ENCODE results near the gene HSPB1. TPM values are rescaled to one million over a fixed set of nuclear protein-coding genes. Genes with fewer than 3 reads are reported as not detected.

HSPB1 gene
- total and polyA plus RNA-seq, 2 experiments from 2014 or later = 48.1 to 437 TPM

DNA sequence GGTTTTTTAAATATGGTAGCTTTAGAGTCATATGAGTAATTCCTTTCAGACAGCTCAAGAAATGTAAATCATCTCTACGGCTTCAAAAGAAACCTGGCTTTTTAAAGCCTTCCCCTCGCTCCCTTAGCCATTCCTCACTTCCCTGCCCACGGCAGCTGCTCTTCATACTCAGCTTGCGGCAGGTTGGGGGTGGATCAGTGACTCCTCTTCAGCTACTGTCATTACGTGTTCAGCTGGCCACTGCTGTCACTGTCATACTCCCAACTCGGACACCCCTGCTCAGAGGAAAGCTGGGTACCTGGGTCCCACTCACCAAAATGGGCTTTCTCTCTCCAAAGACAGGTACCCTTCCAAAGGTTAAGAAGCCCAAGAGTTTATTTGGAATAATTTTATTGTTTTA, 49.7 kb downstream of the HSPB1 start:
- no peak overlapping the region for H2AFZ ChIP-seq
- Mint-ChIP-seq H3K27ac (no peak overlapping the region), H3K9me3 (peaks cover 6% of the 10 kb centered on the region; the same call in 1 of the 3 replicates), H3K4me3 (0 out of 3 replicates have a peak overlapping the region, but pooled peaks have one; percentile 34), H3K27me3 (ENCODE audit: insufficient read depth, low read depth, poor library complexity) (peaks cover 10% of the 10 kb centered on the region), H3K4me1 (peaks cover 46% of the 10 kb centered on the region), H3K36me3 (ENCODE audit: low read depth) (peaks cover 98% of the 10 kb centered on the region)
- ATAC-seq (peak; percentile 15; the same call in 1 of the 3 replicates), DNase-seq (ENCODE audit: low spot score) (no peak)
- peaks cover 46% of the 10 kb centered on the region for H3K36me3 ChIP-seq (ENCODE audit: insufficient read depth)
- no peak overlapping the region for H3K4me2 ChIP-seq
- H4K20me1 ChIP-seq (replicated peaks; ENCODE audit: insufficient read depth) = peaks cover 92% of the 10 kb centered on the region
- TF ChIP-seq, protein P1, sequence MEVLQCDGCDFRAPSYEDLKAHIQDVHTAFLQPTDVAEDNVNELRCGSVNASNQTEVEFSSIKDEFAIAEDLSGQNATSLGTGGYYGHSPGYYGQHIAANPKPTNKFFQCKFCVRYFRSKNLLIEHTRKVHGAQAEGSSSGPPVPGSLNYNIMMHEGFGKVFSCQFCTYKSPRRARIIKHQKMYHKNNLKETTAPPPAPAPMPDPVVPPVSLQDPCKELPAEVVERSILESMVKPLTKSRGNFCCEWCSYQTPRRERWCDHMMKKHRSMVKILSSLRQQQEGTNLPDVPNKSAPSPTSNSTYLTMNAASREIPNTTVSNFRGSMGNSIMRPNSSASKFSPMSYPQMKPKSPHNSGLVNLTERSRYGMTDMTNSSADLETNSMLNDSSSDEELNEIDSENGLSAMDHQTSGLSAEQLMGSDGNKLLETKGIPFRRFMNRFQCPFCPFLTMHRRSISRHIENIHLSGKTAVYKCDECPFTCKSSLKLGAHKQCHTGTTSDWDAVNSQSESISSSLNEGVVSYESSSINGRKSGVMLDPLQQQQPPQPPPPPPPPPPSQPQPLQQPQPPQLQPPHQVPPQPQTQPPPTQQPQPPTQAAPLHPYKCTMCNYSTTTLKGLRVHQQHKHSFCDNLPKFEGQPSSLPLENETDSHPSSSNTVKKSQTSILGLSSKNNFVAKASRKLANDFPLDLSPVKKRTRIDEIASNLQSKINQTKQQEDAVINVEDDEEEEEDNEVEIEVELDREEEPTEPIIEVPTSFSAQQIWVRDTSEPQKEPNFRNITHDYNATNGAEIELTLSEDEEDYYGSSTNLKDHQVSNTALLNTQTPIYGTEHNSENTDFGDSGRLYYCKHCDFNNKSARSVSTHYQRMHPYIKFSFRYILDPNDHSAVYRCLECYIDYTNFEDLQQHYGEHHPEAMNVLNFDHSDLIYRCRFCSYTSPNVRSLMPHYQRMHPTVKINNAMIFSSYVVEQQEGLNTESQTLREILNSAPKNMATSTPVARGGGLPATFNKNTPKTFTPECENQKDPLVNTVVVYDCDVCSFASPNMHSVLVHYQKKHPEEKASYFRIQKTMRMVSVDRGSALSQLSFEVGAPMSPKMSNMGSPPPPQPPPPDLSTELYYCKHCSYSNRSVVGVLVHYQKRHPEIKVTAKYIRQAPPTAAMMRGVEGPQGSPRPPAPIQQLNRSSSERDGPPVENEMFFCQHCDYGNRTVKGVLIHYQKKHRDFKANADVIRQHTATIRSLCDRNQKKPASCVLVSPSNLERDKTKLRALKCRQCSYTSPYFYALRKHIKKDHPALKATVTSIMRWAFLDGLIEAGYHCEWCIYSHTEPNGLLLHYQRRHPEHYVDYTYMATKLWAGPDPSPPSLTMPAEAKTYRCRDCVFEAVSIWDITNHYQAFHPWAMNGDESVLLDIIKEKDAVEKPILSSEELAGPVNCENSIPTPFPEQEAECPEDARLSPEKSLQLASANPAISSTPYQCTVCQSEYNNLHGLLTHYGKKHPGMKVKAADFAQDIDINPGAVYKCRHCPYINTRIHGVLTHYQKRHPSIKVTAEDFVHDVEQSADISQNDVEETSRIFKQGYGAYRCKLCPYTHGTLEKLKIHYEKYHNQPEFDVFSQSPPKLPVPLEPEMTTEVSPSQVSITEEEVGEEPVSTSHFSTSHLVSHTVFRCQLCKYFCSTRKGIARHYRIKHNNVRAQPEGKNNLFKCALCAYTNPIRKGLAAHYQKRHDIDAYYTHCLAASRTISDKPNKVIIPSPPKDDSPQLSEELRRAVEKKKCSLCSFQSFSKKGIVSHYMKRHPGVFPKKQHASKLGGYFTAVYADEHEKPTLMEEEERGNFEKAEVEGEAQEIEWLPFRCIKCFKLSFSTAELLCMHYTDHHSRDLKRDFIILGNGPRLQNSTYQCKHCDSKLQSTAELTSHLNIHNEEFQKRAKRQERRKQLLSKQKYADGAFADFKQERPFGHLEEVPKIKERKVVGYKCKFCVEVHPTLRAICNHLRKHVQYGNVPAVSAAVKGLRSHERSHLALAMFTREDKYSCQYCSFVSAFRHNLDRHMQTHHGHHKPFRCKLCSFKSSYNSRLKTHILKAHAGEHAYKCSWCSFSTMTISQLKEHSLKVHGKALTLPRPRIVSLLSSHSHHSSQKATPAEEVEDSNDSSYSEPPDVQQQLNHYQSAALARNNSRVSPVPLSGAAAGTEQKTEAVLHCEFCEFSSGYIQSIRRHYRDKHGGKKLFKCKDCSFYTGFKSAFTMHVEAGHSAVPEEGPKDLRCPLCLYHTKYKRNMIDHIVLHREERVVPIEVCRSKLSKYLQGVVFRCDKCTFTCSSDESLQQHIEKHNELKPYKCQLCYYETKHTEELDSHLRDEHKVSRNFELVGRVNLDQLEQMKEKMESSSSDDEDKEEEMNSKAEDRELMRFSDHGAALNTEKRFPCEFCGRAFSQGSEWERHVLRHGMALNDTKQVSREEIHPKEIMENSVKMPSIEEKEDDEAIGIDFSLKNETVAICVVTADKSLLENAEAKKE (CRISPR knock-in tag; IDR thresholded peaks at IDR 0.05) = no peak
- TF ChIP-seq JUNB (IDR thresholded peaks at IDR 0.05; ENCODE audit: unreplicated experiment) (no peak), POLR2AphosphoS5 (IDR thresholded peaks at IDR 0.05; ENCODE audit: low read depth) (no peak)
- H3K4me1 ChIP-seq (ENCODE audit: insufficient read depth) = peaks cover 36% of the 10 kb centered on the region
- H3K4me3 ChIP-seq = no peak overlapping the region
- peaks cover 100% of the 10 kb centered on the region for H3K79me2 ChIP-seq (replicated peaks; ENCODE audit: insufficient read depth)
- no peaks in the 10 kb centered on the region for H3K9me2 ChIP-seq (ENCODE audit: insufficient read depth)
- peaks cover 29% of the 10 kb centered on the region for H3F3A ChIP-seq (replicated peaks; ENCODE audit: low read depth)
- peak overlapping the region; percentile 40; the same call in 1 of the 2 replicates for H3K27ac ChIP-seq (ENCODE audit: low read depth)
- no peaks in the 10 kb centered on the region for H3K27me3 ChIP-seq (ENCODE audit: insufficient read depth)

DNA sequence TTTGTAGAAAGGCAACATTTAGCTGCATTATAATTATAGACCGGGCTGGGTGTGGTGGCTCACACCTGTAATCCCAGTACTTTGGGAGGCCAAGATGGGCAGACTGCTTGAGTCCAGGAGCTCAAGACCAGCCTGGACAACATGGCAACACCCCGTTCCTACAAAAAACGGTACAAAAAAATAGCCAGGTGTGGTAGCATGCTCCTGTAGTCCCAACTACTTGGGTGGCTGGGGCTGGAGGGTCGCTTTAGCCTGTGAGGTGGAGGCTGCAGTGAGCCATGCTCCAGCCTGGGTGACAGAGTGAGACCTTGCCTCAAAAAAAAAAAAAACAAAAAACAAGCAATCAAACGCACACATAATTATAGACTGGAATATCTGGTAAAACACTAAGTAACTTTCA, 51.3 kb downstream of the HSPB1 start:
- peaks cover 86% of the 10 kb centered on the region for H4K20me1 ChIP-seq (replicated peaks; ENCODE audit: insufficient read depth)
- peaks cover 37% of the 10 kb centered on the region for H3K4me1 ChIP-seq (ENCODE audit: insufficient read depth)
- peaks cover 6% of the 10 kb centered on the region; the same call in 1 of the 3 replicates for H3K9me3 Mint-ChIP-seq
- ATAC-seq (no peak), DNase-seq (ENCODE audit: low spot score) (no peak)
- TF ChIP-seq, protein P1 (CRISPR knock-in tag; IDR thresholded peaks at IDR 0.05) = no peak
- TF ChIP-seq JUNB (IDR thresholded peaks at IDR 0.05; ENCODE audit: unreplicated experiment) (no peak), POLR2AphosphoS5 (IDR thresholded peaks at IDR 0.05; ENCODE audit: low read depth) (no peak)
- H3K4me3 ChIP-seq = no peak overlapping the region
- peaks cover 100% of the 10 kb centered on the region for H3K79me2 ChIP-seq (replicated peaks; ENCODE audit: insufficient read depth)
- H3F3A ChIP-seq (replicated peaks; ENCODE audit: low read depth) = peaks cover 24% of the 10 kb centered on the region
- peaks cover 16% of the 10 kb centered on the region for H3K27me3 Mint-ChIP-seq (ENCODE audit: insufficient read depth, low read depth, poor library complexity)
- no peaks in the 10 kb centered on the region for H3K27me3 ChIP-seq (ENCODE audit: insufficient read depth)
- no peaks in the 10 kb centered on the region for H3K9me2 ChIP-seq (ENCODE audit: insufficient read depth)
- H3K27ac ChIP-seq (ENCODE audit: low read depth) = peak overlapping the region; percentile 21; the same call in 1 of the 2 replicates
- H3K4me3 Mint-ChIP-seq = 0 out of 3 replicates have a peak overlapping the region, but pooled peaks have one; percentile 16
- peaks cover 44% of the 10 kb centered on the region for H3K4me1 Mint-ChIP-seq
- no peak overlapping the region for H2AFZ ChIP-seq
- 0 out of 2 replicates have a peak overlapping the region, but pooled peaks have one; percentile 20 for H3K4me2 ChIP-seq
- H3K36me3 Mint-ChIP-seq (ENCODE audit: low read depth) = peaks cover 93% of the 10 kb centered on the region
- H3K27ac Mint-ChIP-seq = no peak overlapping the region
- H3K36me3 ChIP-seq (ENCODE audit: insufficient read depth) = peaks cover 34% of the 10 kb centered on the region
